RWPE2 (cell line): ENCODE results near the gene FOXF2.

ENCODE experiments used
- ATAC-seq: fragments of 200-7000 bp; cut with Tn5 transposase; 3 replicates; pipeline ENCODE4 v1.9.1; 2021; ENCODE audit warnings: low read depth
- DNase-seq: peaks from one replicate; pipeline ENCODE4 v3.0.0-alpha.2; 2020; ENCODE audit warnings: low spot score
- H3K27ac ChIP-seq: fragments of 450-650 bp; 2 replicates; pipeline ENCODE4 v1.5.1; 2017; ENCODE audit warnings: mild to moderate bottlenecking; ENCODE audit not compliant: poor library complexity, severe bottlenecking
- H3K27me3 ChIP-seq: fragments of 250-450 bp; sonication (Bioruptor Pico); 2 replicates; pipeline ENCODE4 v1.5.1; 2021; ENCODE audit warnings: mild to moderate bottlenecking, moderate library complexity; ENCODE audit not compliant: insufficient read depth, poor library complexity, severe bottlenecking
- H3K36me3 ChIP-seq: fragments of 250-450 bp; sonication (Bioruptor Pico); 2 replicates; pipeline ENCODE4 v1.5.1; 2020; ENCODE audit warnings: low read depth, mild to moderate bottlenecking, moderate library complexity
- H3K4me1 ChIP-seq: fragments of 250-450 bp; sonication (Bioruptor Pico); 2 replicates; pipeline ENCODE4 v1.5.1; 2021; ENCODE audit warnings: mild to moderate bottlenecking, moderate library complexity; ENCODE audit not compliant: insufficient read depth, poor library complexity, severe bottlenecking
- H3K4me3 ChIP-seq: fragments of 250-450 bp; sonication (Bioruptor Pico); 2 replicates; pipeline ENCODE4 v1.5.1; 2021; ENCODE audit warnings: mild to moderate bottlenecking, moderate library complexity; ENCODE audit not compliant: severe bottlenecking
- H3K9me3 ChIP-seq: fragments of 250-450 bp; sonication (Bioruptor Pico); 2 replicates; pipeline ENCODE4 v1.5.1; 2021; ENCODE audit warnings: mild to moderate bottlenecking, moderate library complexity; ENCODE audit not compliant: severe bottlenecking
- CTCF ChIP-seq: fragments of 450-650 bp; IDR thresholded peaks from one replicate; pipeline ENCODE4 v1.5.1; 2017; ENCODE audit warnings: mild to moderate bottlenecking, moderate library complexity; ENCODE audit not compliant: poor library complexity, severe bottlenecking

The FOXF2 gene

GRCh38 chr6:1382331-1382882 is 7.0 kb upstream of the FOXF2 start:
- no peak for ATAC-seq
- H3K9me3 ChIP-seq, result no peaks in the 10 kb centered on the region
- H3K27ac ChIP-seq, result no peak overlapping the region
- no peaks in the 10 kb centered on the region for H3K36me3 ChIP-seq
- H3K4me1 ChIP-seq, result no peaks in the 10 kb centered on the region
- no peak for TF ChIP-seq CTCF
- peaks cover 100% of the 10 kb centered on the region for H3K27me3 ChIP-seq
- H3K4me3 ChIP-seq, result no peak overlapping the region
- DNase-seq, result no peak

- ATAC-seq, result no peak; the same call in 2 of the 3 replicates
- Histone ChIP-seq H3K36me3 (no peaks in the 10 kb centered on the region), H3K27me3 (peaks cover 98% of the 10 kb centered on the region), H3K4me1 (no peaks in the 10 kb centered on the region), H3K9me3 (no peaks in the 10 kb centered on the region), H3K4me3 (no peak overlapping the region), H3K27ac (no peak overlapping the region)
- no peak for TF ChIP-seq CTCF
- no peak for DNase-seq
Measured at GRCh38 chr6:1382883-1383728, 6.3 kb upstream of the FOXF2 start.

GRCh38 chr6:1383729-1384548 is 5.4 kb upstream of the FOXF2 start:
- ATAC-seq (no peak), DNase-seq (no peak)
- Histone ChIP-seq H3K4me3 (no peak overlapping the region), H3K27ac (no peak overlapping the region), H3K27me3 (peaks cover 98% of the 10 kb centered on the region), H3K9me3 (no peaks in the 10 kb centered on the region), H3K36me3 (no peaks in the 10 kb centered on the region), H3K4me1 (no peaks in the 10 kb centered on the region)
- TF ChIP-seq CTCF, result no peak

GRCh38 chr6:1384549-1385128 is 4.7 kb upstream of the FOXF2 start:
- Histone ChIP-seq H3K4me3 (no peak overlapping the region), H3K27me3 (peaks cover 94% of the 10 kb centered on the region), H3K36me3 (no peaks in the 10 kb centered on the region), H3K4me1 (no peaks in the 10 kb centered on the region), H3K9me3 (no peaks in the 10 kb centered on the region), H3K27ac (no peak overlapping the region)
- TF ChIP-seq CTCF, result no peak
- ATAC-seq (no peak), DNase-seq (no peak)
